Cardiac fibroblast (primary cell): Measurements from ENCODE around the gene PPP1CA.
A peak's percentile ranks its signal among the peaks of the same experiment; 100 is the strongest.

Experiments
- DNase-seq, 2 donors: peaks; one replicate each; pipeline versions ENCODE4 v3.0.0 to v3.0.0-alpha.2; 2010; ENCODE audit warnings: low read depth in 2 of 2
- H3K4me3 ChIP-seq, 2 donors: replicated peaks in 1 of 2; 1 replicate in 1 of 2; 2 replicates in 1 of 2; pipeline ENCODE4 v1.5.1; 2011; ENCODE audit warnings: low read depth in 2 of 2, low read length in 2 of 2, mild to moderate bottlenecking in 2 of 2, moderate library complexity in 1 of 2
- TF ChIP-seq, protein P1 (sequence below): IDR thresholded peaks from one replicate; pipeline ENCODE4 v1.5.1; 2011; ENCODE audit warnings: low read depth, mild to moderate bottlenecking, low read length, inconsistent platforms

Gene PPP1CA

DNA sequence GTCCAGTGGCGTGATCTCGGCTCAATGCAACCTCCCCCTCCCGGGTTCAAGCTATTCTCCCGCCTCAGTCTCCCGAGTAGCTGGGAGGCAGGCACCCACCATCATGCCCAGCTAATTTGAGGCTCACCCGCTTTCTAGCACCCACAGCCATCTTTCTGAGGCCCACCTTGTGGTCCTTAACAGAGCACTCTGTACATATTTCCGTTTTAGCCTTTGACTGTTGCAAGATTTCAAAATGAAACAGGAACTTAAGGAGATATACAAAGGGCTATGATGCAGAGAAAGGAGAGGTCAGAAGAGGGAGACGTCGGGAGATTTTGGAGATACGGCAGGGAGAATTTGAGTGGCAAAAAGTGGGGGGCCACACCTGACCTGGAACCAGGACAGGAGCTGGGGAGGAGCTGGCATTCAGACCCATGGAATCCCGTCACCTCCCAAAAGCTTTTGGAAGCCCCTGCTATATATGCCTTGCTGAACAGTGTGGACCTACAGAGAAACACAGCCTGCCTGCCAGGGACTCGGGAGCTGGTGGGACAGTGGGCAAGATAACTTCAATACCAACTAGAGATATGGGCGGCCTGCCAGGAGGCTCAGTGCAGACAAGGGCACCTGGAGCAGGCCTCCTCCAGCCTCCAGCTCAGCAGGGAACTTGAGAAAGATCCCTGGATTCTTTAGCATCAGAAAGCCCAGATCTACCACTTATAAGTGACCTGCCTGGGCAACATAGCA lies 20.2 kb downstream of the PPP1CA start:
- TF ChIP-seq, protein P1, sequence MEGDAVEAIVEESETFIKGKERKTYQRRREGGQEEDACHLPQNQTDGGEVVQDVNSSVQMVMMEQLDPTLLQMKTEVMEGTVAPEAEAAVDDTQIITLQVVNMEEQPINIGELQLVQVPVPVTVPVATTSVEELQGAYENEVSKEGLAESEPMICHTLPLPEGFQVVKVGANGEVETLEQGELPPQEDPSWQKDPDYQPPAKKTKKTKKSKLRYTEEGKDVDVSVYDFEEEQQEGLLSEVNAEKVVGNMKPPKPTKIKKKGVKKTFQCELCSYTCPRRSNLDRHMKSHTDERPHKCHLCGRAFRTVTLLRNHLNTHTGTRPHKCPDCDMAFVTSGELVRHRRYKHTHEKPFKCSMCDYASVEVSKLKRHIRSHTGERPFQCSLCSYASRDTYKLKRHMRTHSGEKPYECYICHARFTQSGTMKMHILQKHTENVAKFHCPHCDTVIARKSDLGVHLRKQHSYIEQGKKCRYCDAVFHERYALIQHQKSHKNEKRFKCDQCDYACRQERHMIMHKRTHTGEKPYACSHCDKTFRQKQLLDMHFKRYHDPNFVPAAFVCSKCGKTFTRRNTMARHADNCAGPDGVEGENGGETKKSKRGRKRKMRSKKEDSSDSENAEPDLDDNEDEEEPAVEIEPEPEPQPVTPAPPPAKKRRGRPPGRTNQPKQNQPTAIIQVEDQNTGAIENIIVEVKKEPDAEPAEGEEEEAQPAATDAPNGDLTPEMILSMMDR, result no peak

DNA sequence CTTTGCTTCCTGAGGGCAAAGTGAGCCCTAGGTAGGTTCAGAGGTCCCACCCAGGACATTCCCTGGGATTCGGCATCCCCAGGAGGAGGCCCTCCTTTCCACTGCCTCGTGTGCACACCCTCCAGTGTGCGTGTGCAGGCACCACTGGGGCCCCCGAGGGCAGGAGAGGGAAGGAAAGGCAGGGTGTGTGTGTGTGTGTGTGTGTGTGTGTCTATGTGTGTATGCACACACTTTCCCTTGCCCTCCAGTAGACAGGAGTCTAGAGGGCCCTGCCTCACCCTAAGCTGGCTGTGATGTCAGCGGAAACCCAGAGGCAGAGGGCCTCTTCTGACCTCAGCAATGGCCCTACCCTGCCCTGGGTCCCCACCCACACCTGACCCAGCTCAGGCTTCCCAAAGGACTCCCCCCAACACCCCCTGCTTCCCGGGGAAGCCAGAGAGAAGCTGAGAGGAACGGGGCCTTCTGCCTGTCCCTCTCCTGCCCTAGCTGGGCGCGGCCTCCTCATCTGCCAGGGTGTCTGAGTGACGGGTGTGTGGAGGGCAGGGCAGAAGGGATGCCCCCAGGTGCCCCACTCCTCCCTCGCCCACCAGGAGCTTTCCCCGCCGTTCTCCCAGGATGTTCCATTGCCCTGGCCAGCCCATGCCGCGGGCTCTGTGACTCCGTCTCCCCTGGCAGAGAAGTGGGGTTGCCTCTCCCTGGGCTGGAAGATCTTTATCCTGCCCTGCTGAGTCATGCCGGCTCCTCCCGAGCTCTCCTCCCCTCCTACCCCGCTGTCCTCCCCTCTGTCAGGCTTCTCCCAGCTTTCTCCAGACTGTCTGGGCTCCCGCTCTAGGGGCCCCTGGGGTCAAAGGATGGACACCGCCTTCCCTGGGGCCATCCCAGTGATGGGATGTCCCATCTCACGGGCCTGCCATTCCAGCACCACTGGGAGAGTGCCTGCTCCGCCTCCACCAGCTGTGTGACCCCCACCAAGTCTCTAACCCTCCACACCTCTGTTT lies 22.3 kb downstream of the PPP1CA start:
- DNase-seq, result peak in 1 of 2 donors; percentile 41
- TF ChIP-seq, protein P1, result no peak
- no peak overlapping the region for H3K4me3 ChIP-seq

More for the DNA sequence above, 20.2 kb downstream of the PPP1CA start:
- DNase-seq, result no peak
- no peak overlapping the region for H3K4me3 ChIP-seq

DNA sequence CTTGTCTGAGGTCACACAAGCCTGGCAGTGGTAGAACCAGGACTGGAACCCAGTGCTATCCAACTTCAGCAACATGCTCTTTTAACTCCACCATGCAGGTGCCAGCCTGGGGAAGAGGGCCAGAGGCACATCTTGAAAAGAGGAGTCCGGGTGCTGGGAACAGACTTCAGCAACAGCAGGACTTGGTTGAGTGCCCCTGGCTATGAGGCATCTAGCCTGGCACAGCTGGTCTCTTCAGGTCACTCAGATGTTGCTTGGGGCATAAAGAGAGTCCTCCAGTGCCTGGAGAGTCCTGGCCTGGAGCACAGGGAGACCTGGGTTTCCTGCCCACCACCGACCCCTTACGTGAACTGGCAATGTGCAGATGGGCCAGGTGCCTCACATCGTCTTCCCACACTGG lies 23.1 kb downstream of the PPP1CA start:
- DNase-seq, result no peak
- TF ChIP-seq, protein P1, result no peak
- H3K4me3 ChIP-seq, result no peak overlapping the region

DNA sequence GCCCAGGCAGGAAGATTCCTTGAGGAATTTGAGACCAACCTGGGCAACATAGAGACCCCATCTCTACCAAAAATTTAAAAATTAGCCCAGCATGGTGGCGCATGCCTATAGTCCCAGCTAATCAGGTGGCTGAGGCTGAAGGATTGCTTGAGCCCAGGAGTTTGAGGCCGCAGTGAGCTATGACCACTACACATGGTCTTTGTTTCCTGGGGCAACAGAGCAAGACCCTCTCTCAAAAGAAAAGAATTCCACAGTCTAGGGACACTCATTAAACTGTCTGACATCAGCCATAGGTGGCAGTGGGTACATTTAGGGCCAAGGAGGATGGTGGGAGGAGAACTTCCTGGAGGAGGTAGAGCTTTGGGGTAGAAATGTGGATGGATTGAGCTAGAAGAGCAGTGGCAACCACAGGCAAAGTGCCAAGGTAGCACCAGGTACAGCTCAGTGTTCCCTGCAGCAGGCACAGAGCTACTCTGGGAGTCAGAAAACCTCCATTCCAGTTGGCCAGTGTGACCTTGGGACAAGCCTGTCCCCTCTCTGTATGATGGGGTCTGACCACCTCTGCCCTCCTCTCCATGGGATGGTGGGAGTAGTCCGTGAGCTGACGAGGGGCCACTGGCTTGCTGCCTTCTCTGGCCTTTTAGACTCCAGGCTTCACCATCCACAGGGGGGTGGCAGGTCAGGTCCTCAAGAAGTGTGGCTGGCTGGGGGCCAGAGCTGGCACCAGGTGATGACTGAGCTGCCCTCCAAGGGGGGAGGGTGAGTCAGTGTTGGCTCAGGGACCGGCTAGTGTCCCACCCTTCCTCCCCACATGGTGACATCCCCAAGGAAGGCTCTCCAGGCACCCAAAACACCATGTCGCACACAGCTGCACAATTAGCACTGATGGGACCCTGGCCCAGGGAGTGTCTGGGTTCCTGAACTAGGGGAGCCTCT lies 24.5 kb downstream of the PPP1CA start:
- no peak overlapping the region for H3K4me3 ChIP-seq
- TF ChIP-seq, protein P1, result no peak
- DNase-seq, result no peak

DNA sequence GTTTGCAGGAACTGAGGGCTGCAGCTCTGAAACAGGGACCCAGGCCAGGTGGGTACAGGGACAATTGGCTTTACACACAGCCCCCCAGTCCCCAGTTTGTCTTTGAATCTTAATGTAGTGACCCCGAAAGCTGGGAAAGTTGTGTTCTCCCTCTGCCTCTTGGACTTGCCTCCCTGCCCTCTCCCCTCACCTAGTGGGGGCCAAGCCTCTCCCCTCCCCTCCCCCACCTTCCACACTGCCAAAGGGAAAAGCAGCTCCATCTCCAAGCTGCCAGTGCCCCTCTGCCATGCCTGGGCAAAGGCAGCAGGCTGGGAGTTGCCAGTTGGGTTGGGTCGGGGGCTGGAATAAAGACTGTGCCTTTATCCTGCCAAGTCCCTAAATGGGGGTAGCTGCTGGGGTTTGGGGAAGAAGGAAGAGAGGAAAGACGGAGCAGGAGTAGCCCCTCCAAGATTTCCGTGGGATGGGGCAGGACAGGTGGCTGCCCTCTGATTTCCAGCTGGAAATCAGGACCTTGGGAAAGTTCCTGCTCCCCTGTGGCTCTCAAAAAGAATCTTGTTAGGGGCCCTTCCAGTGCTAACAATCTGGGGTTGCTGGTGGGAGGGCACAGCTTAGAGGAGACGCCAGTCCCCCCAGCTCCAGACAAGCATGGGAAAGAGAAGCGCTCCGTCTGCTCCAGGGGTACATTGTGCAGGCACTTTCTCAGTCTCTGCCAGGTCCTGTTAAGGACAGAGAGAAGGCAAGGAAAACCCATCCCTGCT lies 25.4 kb downstream of the PPP1CA start:
- H3K4me3 ChIP-seq, result no peak overlapping the region
- no peak for DNase-seq
- TF ChIP-seq, protein P1, result no peak
